Fibroblast of skin of scalp (primary cell): ENCODE data around the gene ASB1. TPM values are rescaled to one million over a fixed set of nuclear protein-coding genes. Genes with fewer than 3 reads are reported as not detected.

Experiments
- DNase-seq: peaks from one replicate; pipeline ENCODE4 v3.0.0-alpha.2; 2013
- polyA plus RNA-seq, 2 experiments: library from polyadenylated mRNA; unstranded; fragments of 120-200 nt; gene quantifications; one replicate each; pipeline ENCODE4 v1.2.1, GENCODE V29; 2013; ENCODE audit not compliant: insufficient read length in 2 of 2

The ASB1 gene
- polyA plus RNA-seq (2013, experiment 1 of 2; ENCODE audit: insufficient read length), result 31.4 TPM
- polyA plus RNA-seq (2013, experiment 2 of 2; ENCODE audit: insufficient read length), result 32.6 TPM

GRCh38 chr2:238426568-238427434, at the start of gene ASB1:
ASB1 (plus strand) TSS chr2:238426927; CDS start chr2:238427071, 144 bp downstream.
- DNase-seq, result peak; percentile 84

- no peak for DNase-seq
These were observed 48.3 kb upstream of the ASB1 start for GRCh38 chr2:238378230-238379095.

DNA sequence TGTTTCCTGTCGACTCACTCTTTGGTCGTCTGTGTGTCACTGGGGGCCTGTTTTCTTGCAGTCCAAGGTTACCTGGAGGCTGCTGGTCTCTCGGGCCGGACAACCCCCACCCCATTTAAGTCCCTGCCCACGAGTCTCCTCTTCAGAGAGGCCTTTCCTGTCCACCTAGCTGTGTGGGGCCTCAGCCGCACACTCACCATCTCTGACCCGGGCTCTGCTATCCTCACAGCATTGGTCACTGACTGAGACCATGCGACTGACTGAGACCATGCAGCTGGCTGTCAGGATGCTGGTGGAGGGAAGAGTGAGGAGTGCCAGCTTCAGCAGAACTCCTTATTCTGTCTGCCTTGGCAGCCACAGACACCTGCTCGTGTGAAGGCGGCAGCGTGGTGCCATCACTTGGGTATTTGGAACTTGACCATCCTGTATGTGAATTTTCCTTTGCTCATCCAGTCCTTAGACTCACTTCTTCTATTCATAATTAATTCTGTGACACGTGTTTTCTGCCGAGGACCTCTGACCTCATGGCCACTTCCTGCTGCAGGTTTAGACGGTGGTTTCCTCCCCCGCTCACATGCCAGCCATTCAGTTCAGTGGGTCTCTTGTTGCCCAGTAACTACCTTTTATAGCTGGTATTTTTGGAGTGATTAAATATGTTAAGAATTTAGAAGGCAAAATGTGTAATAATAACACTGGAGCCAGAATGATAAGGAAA, 47.5 kb upstream of the ASB1 start:
- DNase-seq, result peak; percentile 61

DNA sequence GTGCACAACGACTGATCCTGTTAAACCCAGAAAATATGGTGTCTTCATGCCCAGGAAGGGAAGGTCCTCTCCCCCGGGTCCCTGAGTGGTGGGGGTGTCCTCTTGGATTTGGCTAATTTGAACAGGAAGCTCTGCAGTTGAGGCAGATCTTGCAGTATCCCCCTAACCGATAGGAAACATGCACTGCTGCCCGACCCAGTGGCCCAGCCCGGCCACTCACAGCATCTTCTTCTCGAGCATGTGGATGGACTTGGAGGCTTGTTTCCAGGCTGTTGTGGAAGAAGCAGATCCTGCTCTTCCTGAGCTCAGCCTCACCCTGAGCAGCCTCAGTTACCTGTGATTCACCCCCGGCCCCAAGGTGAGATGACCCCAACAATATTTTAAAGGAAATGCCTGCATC, 46.4 kb upstream of the ASB1 start:
- DNase-seq, result no peak

- DNase-seq, result peak; percentile 58
These were observed 45.9 kb upstream of the ASB1 start for GRCh38 chr2:238380785-238381184.

DNA sequence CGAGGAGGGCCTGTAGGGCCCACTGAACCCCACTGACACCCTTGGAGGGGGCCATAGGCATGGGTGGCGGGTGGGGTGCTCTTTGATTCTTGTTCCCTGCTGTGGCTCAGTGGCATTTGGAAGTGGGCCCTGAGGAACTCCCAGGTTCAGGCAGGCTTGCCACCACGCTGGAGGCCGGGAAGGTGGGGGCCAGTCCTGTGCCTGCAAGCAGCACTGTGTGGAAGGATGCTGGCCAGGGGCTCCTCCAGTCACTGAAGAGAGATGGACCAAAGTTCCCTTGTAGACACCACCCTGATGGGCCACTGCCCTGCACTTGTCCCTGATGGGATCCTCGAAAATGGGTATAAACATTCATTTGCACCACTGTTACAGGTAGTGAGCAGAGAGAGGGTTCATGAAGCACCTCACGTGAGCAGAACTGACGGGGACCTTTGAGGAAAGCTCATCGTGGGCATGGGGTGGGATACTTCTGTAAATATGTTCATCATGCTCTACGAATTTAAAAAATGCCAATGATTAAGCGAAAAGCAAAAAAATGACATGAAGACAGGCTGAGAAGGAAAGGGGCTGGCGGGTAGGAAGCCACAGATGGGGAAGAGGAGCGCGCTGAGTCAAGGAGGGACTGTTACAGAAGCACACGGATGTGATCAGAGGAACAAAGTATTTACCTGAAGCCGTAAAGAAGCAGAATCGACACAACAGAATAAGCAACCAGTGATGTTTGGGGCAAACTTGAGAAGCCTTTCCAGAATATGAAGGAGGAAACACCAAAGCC, 45.2 kb upstream of the ASB1 start:
- no peak for DNase-seq

GRCh38 chr2:238382381-238382781, 44.3 kb upstream of the ASB1 start:
- no peak for DNase-seq

- DNase-seq, result no peak
These were observed 43.6 kb upstream of the ASB1 start for GRCh38 chr2:238383135-238383534.

DNA sequence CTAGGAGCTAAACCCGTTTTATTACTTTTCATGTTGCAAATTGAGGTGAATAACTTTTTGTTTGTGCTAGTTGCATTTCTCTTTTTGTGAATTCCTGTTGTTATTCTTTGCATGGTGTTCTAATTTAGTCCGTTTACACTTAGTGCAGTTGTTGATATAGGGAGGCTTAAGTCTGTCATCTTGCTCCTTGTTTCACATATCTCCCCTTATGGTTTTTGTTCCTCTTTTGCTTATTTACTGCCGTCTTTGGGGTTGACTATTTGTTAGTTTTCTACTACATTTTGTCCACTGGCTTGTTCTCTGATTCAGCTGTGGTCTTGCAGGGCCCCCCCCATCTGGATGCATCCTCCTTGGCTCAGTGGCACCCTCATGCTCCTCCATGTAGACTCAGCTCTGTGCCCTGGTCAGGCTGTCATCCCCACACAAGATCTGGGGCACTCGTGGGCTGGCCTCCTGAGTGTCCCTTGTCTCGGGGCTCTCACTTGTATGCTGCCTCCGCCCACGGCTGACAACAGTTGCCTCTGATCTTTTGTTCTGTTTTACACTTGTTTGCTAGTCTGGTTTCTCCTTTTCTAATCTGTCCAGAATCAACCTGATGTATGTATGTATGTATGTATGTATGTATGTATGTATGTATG, 42.9 kb upstream of the ASB1 start:
- no peak for DNase-seq

DNA sequence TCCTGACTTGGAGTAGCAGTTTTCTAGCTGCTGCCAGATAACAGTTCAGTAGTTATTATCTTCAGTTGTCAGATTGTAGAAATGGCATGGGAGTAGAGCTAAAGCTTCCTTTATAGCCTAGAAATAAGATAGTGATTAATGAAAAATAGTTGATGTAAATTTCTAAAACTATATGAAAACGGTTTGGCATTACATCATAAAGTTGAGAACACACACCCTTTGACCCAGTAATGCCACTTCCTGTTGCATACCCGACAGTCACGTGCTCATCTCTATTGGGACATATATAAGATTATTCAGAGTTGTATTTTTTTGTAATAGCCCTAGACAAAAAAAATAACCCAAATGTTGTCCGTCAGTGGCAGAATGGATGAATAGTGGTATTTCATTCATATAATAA, 39.4 kb upstream of the ASB1 start:
- no peak for DNase-seq

DNA sequence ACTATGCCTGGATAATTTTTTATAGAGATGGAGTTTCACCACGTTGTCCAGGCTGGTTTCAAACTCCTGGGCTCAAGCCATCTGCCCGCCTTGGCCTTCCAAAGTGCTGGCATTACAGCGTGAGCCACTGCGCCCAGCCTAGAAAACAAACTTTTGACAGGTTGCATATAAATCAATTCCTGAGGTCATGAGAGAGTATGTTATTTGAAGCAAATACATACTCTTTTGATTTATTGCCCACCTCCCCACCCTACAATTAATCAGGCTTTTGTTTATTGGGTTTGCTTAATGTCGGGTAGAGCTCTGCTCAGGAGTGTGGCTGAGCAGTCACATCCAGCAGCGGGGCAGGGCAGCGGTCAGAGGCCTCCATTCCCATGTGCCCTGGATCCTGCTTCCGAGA, 37.9 kb upstream of the ASB1 start:
- DNase-seq, result no peak

- no peak for DNase-seq
These were observed 36.6 kb upstream of the ASB1 start for GRCh38 chr2:238389988-238390589.

DNA sequence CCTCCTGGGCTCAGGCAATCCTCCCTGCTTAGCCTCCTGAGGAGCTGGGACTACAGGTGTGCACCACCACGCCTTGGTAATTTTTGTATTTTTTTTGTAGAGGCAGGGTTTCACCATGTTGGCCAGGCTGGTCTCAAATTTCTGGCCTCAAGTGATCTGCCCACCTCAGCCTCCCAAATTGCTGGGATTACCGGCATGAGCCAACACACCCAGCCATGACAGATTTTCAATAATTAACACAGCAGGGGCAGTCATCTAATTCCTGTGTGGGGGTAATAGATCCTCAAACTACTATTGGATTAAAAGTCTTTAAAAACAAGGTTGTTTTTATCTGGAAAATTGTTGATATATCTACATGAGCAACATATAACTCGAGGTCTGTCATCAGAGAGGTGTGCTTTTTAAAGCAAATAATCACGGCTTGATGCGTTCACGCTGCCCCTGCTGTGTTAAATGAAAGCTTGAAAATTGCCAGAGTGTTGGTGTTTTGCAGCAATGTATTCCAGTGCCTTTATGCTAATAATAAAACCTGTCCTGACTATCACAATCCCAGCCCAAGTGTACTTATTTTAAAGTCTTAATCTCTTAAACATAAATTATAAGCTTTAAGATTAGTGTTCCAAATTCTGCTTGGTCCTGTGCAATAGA, 35.6 kb upstream of the ASB1 start:
- DNase-seq, result no peak

DNA sequence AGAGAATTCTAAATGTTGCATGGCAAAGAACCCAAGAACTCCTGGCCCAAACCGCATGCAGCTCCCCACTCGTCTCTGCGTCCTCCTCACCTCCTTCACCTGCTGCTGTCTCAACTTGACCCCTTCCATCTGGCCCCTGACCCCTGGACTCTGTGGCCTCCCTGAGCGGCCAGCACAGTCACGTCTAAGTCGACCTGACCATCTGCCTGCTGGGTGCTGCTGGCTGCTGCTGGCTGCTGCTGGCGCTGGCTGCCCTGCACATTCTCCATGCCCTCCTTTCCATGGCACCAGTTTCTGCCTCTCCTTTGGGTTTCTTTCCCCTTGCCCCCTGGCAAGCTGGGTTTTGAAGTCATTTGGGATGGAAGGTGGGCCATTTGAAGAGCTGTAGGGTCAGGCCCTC, 30.1 kb upstream of the ASB1 start:
- no peak for DNase-seq

DNA sequence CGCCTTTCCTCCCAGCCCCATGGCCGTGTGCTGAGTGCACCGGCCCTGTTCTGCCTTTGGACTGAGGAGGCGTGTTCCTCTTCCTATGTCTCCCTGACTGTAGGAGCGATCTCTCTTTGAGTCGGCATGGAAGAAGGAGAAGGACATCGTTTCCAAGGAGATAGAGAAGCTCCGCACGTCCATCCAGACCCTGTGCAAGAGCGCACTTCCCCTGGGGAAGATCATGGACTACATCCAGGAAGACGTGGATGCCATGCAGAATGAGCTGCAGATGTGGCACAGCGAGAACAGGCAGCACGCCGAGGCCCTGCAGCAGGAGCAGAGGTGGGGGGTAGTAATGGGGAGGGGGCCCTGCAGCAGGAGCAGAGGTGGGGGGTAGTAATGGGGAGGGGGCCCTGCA, 29.4 kb upstream of the ASB1 start:
- DNase-seq, result no peak

DNA sequence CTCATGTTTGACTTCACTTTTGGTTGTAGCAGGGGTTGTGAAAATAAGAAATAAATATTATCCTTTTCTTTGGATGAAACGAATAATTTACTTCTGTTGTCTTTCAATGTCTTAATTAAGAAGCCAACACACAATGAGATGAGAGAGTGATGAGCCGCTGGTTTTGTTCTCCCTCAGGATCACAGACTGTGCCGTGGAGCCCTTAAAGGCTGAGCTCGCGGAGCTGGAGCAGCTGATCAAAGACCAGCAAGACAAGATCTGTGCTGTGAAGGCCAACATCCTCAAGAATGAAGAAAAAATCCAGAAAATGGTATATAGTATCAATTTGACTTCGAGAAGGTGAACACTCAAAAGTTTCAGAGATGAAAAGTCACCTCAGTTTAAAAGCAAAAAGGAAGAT, 28.1 kb upstream of the ASB1 start:
- DNase-seq, result no peak

DNA sequence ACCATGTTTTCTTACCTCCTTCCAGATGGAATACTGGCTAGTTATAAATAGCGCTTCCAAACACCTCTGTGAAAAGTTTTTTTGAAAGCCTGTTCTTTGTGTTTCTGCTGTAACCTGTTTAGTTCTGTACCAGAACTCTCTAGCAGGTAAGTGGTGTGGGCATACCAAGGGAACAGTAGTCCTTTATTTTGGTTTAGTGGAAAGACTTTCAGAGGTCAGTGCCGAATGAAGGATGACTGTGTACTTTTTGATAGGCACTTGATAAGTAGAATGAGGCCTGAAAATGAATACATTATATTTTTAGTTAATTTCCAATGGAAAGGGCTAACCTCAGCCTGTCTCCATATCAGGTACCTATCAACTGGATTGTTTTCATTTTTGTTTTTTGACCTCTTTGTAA, 27.6 kb upstream of the ASB1 start:
- no peak for DNase-seq

DNA sequence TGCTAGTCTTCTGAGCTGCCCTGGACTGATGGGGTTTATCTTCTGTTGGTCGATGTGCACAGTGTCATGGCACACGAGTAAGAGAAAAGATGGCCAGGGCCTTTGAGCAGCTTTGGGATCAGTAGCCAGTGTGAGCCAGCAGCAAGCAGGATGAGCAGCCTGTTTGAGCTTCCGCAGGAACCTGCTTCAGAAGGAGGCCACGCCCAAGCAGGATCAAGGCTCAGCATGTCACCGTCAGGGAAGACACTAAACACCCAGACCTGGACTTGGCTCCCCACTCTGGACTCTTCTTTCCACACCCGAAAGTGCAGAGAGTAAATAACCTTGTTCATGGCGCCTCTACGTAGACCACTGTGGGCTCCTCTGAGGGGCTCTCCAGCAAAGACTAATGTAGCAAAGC, 25.2 kb upstream of the ASB1 start:
- no peak for DNase-seq

DNA sequence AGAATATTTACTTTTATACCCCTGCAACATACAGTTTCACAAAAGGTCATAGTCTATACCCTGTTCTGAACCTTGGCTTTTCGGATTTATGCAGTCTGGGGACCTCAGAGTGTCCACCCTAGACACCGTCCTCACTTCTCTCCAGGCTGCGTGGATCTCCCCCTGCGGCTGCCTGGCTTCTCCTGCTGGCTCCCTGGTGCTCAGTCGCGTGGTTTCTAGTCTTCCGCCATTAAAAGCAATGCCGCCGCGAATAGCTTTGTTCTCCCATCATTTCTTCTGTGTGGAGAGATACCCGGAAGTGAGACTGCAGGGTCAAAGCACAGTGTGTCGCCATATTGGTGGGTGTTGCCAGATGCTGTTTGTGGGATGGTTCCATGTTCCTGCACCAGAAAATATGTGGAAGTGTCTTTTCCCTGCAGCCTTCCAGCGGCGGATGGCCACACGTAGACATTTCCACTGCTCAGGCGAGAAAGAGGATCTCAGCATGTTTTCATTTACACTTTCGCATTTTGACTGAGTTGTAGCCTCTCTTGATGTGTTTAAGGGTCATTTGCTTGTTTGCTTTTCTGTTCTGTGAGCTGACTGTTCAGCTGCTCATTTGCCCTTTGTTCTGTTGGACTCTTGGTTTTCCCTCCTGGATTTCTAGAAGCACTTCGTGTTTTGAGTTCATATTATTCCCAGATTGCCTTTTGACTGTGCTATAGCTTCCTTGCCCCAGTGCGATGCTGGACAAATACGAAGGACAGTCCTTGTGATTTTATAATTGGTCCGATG, 22.9 kb upstream of the ASB1 start:
- no peak for DNase-seq
